Endometrial microvascular endothelial cells (primary cell): ENCODE measurements around the gene FGD3. TPM values are rescaled to one million over a fixed set of nuclear protein-coding genes. Genes with fewer than 3 reads are reported as not detected.
"Not testable (repeated sequence)": the region's sequence is repeated elsewhere in the genome, so short reads cannot be mapped to it uniquely, and the experiment has no call there.

Experiments used
- in situ Hi-C: cut with HindIII; loops from 2 replicates; pipeline ENCODE4 v1.10.0; 2017; ENCODE audit warnings: low sequenced_read_pairs, low pct_unique_long_range_greater_than_20kb; ENCODE audit errors: inconsistent ontology term
- total RNA-seq: library from RNA; depleted of rRNA; stranded (reverse); fragments of >200 nt; gene quantifications from one replicate; pipeline ENCODE4 v1.2.3, GENCODE V29; 2015; ENCODE audit errors: inconsistent ontology term

Gene FGD3
- total RNA-seq, 1 donor from 2014 or later, result not detected

DNA sequence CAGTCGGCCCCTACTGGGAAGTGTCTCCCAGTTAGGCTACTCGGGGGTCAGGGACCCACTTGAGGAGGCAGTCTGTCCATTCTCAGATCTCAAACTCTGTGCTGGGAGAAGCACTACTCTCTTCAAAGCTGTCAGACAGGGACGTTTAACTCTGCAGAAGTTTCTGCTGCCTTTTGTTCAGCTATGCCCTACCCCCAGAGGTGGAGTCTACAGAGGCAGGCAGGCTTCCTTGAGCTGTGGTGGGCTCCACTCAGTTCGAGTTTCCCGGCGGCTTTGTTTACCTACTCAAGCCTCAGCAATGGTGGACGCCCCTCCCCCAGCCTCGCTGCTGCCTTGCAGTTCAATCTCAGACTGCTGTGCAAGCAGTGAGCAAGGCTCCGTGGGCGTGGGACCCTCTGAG lies 51.5 kb downstream of the FGD3 start:
- in situ Hi-C loops, result not testable (repeated sequence)

DNA sequence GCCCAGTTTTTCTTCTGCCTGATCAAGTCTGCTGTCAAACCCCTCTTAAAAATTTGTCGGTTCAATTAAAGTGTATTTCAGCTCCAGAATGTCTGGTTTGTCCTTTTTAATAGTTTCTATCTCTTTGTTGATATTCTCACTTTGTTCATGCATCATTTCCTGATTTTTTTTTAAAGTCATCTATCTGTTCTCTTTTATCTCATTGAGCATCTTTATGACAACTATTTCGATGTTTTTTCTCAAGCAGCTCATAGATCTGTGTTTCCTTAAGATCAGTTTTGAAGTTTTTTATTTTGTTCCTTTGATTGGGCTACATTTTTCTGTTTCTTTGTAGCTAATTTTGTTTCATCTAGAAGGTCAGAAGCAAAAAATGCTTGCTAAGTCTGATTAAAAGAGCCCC lies 53.7 kb downstream of the FGD3 start:
- in situ Hi-C loops, result no loop called here

DNA sequence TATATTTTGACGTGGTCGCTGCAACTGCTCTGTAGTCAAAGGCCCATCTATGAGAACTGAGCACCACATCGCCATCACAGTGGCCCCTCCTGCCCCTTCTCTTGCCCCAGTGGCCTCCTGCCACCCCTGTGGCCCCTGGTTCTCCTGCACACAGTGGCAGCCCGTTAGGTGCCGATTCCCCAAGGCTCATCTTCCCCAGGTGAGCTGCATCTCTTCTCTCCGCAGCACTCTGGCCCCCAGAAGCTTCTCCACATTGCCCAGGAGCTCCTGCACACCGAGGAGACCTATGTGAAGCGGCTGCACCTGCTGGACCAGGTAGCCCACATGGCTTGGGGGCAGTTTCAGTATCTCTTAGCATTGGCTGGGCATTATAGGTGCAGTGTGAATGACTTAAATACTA lies 55.4 kb downstream of the FGD3 start:
- in situ Hi-C loops, result no loop called here

DNA sequence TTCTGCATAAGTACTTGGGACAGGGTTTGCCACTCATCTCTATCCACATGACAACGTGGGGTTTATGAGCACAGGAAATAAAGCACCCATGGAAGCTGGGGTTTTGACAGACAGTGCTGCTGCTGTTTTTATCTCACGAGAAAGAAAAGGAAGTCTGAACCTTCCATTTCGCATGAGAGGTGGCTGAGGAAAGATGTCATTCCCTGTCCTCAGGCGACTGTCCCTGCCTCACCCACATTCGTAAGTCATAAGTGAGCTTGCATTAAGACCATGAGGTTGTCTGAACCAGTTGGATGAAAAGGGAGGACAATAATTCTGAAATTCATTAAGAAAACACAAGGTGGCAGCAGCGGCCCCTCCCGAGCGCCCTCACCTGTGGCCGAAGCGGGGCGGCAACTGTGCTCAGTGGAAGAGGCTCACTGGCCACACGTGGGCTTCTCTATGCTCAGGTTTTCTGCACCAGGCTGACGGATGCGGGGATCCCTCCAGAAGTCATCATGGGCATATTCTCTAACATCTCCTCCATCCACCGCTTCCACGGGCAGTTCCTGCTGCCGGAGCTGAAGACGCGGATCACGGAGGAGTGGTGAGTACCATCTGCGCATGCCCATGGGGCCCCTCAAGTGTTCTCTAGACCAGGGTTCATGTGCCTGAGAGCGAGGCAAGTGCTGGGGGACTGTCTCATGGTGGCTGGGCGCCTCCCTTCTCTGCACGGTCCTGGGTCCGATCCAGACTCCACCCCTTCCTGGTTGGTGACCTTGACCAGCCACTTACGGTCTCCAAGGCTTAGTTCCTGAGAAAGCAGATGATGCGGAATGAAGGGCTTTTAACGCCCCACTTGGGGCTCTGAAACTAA lies 56.5 kb downstream of the FGD3 start:
- in situ Hi-C loops, result no loop called here

DNA sequence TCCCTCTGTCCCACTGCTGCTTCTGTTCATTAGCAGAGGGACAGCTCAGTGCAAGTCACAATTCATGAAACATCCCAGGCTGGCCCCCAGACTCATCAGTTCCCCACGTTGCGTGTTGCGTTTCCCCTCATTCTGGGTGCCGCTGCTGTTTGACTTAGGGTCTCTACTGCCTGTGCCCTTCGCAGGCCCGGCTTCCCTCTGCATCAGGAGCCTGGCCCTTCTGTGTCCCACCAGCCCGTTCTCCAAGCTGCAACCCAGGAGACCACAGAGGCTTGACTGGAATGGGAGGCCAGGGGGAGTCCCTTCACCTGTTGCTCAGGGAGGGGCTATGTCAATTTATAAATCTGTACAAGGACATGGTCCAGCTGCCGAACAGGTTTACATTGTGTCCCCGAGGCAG lies 57.2 kb downstream of the FGD3 start:
- in situ Hi-C loops, result no loop called here

DNA sequence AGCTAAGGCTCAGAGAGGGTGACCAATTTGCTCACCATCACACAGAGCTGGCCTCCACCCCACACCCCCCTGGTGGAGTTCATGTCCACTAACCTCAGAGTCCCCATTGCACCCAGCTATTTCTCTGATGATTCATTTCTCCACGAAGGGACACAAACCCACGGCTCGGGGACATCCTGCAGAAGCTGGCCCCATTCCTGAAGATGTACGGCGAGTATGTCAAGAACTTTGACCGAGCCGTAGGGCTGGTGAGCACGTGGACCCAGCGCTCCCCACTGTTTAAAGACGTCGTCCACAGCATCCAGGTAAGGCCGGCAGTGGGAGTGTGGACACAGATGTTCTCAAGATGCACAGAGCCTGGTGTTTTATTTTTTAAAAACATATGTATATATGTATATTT lies 58.6 kb downstream of the FGD3 start:
- in situ Hi-C loops, result no loop called here

DNA sequence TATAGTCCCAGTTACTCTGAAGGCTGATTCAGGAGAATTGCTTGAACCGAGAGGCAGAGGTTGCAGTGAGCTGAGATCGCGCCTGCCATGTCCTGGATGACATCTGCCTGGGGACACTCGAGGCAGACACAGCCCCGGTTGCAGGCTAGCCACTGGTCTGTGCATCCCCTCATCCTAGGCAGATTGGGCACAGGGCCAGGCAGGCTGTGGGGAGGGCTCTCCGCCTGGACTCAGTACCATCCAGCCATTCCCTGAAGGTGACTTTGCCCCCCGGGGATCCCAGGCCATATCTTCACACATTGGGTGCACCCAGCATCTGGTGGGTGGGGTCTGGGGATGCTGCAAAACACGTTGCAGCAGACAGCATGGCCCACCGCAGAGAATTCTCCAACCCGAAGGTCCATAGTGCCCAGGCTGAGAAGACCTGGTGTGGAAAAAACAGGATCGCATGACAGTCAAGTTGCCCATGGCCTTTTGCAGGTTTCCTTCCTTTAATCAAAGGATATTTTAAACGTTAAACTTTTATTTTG lies 60.3 kb downstream of the FGD3 start:
- in situ Hi-C loops, result no loop called here

DNA sequence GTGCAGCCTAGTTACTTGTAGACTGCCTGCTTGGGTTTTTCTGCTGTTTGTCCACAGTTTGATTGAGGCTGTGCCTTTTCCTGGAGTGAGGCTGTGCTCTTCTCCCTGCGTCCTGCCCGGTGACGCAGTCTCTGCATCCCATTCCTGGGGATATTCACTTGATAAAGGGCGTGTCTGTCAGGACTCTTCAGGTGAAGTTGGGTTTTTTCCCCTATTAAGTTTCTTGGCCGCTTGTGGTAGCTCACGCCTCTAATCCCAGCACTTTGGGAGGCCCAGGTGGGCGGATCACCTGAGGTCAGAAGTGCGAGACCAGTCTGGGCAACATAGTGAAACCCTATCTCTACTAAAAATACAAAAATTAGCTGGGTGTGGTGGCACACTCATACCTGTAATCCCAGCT lies 61.1 kb downstream of the FGD3 start:
- in situ Hi-C loops, result no loop called here

DNA sequence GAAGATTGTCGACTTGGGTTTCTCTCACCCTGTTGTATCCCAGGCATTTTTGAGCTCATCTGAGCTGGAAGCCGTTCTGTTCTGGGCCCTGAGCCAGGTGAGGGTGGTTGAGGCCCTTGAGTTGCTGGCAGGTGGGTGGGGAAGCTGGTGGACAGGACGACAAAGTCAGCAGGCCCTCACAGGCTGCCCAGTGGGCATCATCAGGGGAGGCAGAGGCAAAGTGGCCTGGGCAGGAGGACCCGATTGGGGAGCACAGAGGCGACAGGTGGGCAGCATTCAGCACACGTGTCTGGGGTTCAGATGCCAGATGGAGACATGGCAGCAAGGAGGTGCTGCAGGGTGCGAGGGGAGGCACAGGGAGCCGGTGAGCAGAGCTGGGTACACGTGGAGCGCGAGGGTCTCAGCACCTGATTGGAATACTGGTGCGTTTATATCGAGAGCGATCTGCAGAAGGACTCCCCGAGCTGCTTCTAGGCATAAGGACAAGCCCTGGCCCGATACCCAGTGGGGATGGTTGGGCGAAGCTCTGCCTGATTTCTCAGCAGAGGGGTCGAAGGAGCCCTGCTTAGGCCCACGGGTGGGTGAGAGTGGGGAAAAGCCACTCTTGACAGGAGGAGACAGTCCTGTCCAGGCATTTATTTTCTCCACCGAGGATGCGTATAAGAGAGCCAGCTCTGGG lies 62.2 kb downstream of the FGD3 start:
- in situ Hi-C loops, result no loop called here

DNA sequence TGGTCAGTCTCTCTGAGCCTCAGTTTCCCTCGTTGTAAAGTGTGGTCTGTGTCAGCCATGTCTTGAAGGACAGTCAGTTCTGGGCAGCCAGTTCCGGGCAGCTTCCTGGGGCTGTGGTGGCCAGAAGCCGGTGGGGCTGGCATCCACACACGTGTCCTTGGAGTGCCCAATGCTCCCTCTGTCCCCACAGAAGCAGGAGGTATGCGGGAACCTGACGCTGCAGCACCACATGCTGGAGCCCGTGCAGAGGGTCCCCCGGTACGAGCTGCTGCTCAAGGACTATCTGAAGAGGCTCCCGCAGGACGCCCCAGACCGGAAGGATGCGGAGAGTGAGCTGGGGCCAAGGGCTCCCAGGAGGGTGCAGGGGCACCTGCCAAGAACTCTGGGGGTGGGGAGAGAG lies 62.7 kb downstream of the FGD3 start:
- in situ Hi-C loops, result no loop called here

DNA sequence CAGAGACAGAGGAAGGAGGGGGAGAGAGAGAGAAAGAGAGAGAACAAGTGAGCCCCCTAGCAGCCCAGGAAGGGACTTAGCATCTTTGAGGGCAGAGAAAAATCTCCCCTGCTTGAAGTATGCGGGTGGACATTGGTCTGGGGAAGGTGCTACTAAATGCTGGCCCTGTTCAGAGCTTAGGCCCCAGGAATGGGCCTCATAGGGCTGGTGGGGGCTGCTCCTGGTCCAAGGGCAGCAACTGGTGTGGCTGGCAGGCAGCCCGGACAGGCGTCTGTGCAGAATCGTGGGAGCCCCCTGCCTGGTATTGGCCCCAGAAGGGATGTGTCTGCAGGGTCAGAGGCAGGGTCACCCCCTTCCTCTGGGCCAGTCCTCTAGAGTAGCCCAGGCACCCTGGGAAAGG lies 63.4 kb downstream of the FGD3 start:
- in situ Hi-C loops, result no loop called here

DNA sequence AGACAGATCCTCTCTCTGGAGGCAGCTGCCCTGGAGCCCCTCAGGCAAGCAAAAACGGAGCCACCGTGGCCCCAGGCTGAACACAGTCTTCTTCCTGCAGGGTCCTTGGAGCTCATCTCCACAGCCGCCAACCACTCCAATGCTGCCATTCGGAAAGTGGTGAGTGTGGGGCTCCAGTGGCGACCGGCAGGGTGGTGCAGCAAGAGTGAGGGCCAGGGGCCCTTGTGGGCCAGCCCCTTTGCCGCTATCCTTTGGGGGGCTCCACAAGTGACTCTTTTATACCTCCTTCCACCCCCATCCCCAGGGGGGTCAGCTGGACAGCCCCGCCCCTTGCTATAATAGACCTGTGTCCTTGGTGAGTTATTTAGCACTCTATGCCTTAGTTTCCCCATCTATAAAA lies 63.8 kb downstream of the FGD3 start:
- in situ Hi-C loops, result no loop called here

DNA sequence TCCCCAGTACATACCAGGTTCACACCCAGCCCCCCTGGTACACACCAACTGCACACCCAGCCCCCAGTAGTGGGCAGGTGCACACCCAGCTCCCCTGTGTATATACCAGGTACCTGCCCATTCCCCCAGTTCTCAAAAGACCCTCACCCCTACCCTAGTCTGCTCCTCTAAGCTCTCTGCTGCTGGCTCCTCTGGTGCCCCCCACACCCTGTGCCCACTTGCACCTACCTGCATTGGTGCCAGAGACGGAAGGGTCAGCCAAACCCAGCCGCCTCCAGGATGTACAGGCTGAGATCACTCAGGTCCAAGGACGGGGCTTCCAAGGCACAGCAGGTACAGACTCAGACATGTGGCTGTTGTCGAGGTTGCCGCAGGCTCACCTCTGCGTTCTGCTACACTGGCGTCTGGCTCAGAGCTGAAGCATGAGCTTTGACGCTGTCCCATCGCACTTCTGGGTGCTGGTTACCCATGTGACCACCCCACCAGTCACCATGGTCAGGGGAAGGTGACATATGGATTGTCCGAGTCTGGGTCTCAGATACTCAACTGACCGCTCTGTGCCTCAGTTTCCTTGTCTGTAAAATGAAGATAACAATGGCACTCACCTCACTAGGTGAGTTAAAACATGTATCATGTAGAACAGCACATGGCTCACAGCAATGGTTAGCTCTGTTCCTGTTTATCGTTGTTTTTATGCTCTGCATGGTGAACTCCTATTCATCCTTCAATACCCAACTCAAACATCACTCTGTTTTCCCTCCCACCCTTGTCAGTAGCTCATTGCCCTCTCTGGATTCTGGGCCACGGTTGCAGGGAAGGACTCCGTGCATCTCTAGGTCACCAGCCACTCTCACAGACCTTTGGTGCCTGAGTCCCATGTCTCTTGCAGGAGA lies 65.9 kb downstream of the FGD3 start:
- in situ Hi-C loops, result no loop called here

DNA sequence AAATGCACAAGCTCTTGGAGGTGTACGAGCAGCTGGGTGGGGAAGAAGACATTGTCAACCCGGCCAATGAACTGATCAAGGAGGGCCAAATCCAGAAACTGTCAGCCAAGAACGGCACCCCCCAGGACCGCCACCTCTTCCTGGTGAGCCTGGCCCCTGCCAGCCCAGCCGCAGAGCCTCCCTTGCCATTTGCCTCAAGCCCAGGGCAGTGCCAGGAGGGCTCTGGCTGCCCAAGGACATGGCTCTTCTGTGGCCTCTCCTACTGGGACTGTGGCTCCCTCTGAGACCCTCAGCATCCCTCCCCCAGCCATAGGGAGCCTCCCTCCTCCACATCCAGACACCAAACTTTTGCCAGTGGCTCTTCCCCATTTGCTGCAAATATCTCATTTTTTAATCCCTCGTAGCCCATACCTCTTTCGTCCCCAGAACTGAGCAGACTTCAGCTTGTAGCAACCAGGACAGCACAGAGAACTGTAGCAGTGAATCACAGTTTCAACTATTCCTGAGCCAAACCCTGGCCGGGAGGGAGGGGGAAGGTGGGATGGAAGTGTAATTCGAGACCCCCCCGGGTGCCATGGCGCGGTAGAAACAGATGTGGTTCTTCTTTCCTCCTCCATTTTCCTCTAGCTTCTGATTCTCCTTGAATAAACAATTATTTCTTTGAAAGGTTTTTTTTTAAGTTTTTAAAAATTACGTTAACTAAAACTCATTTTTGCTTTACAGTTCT lies 66.7 kb downstream of the FGD3 start:
- in situ Hi-C loops, result no loop called here

DNA sequence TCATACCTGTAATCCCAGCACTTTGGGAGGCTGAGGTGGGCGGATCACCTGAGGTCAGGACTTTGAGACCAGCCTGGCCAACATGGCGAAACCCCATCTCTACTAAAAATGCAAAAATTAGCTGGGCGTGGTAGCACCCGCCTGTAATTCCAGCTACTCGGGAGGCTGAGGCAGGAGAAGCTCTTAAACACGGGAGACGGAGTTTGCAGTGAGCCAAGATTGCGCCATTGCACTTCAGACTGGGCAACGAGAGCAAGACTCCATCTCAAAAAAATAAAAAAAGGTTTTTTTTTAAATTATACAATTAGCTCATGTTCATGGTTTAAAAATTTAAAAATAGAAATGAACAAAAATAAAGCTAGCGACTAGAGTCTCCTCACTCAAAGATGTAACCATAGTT lies 67.9 kb downstream of the FGD3 start:
- in situ Hi-C loops, result not testable (repeated sequence)

DNA sequence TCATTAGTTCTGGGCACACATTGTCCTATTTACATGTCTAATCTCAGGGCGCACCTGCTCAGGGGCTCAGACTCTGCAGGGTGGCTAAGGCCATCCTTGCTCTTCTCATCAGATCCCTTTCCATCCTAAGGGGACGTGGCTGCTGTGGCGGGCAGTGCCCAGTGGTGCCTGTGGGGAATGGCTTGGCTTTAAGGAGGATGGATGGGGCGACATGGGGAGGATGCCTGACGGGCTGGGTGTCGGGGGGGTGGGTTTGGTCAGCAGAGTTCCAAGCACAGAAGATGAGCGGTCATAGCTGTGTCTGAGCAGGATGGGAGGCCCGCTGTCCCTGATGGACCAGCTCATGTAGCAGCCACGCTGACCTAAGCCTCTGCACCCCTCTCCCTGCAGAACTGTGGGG lies 70.3 kb downstream of the FGD3 start:
- in situ Hi-C loops, result no loop called here

DNA sequence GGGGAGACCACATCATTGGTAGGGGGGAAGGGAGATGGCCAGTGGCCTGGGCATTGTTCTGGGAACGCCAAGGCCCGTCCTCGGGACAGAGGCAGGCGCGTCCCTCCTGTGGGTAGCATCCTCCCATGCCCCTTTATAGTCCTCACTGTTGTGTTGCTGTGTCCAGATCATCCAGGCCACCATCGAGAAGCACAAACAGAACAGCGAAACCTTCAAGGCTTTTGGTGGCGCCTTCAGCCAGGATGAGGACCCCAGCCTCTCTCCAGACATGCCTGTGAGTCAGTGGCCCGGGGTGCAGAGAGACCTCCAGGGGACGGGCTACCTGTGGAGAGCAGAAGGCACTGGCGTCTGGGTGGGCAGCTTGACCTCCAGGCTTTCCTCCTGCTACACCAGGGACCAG lies 72.8 kb downstream of the FGD3 start:
- in situ Hi-C loops, result no loop called here

DNA sequence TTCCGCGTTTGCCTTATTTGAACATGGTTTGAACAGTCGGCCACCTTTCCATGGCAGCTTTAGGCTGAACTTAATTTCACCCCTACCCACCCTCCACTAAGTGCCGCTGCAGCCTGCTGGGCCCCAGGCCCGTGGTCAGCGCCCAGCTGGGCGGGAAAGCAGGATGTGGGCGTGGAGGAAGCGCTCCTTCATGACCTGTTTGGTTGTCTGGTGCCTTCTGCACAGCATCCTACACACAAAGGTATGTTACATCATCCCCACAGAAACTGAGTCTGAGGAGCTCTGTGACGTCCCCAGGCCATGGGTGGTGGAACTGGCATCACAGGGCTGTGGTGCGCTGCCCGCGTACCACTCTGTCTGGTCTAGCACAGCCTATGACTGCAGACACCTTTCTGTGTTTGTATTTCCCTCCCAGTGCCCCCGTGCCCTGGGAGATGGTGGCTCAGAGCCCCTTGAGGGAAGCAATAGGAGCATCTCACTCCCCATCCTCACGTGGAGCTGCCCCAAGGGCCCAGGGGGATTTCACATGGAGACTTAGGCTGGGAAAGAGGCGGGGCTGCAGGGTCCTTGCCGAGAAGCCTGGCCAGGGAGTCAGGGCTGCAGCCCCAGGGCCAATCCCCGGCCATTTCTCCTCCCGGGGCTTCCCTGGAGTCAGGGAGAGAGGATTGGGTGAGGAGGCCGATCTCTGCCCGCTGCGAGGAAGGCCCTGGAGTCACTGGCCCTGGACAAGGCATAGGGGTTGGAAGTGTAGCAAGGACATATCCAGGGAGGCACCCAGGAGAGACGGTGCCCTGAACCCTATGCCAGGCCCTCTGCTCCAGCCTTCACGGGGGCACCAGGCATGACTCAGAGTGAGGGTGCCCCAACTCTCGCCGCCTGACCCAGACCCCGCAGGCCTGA lies 73.7 kb downstream of the FGD3 start:
- in situ Hi-C loops, result no loop called here
